IMR-90 (cell line): Measurements from ENCODE around the gene COA4. TPM values are rescaled to one million over a fixed set of nuclear protein-coding genes. Genes with fewer than 3 reads are reported as not detected.

Source experiments
- ATAC-seq: fragments of 200-7000 bp; cut with Tn5 transposase; 2 replicates; pipeline ENCODE4 v1.9.1; 2020; ENCODE audit warnings: low read depth, mild to moderate bottlenecking, moderate library complexity
- BruUV-seq: library from RNA; stranded (reverse); fragments of 400-500 nt; replicated peaks from 2 replicates; lab custom pipeline; 2021; lab: Mats Ljungman, UMichigan
- CTCF ChIA-PET: fragments of 300-600 bp; formaldehyde crosslinking; extraction: SDS; loops from one replicate; lab custom pipeline; 2021; ENCODE audit warnings: antibody characterized with exemption; lab: Yijun Ruan, JAX
- POLR2A ChIA-PET: fragments of 300-600 bp; sonication (Branson Sonifier 250); formaldehyde crosslinking; loops from one replicate; lab custom pipeline; 2022; ENCODE audit warnings: antibody characterized with exemption; ENCODE audit not compliant: unreplicated experiment; lab: Charles Lee
- DNase-seq: peaks from one replicate; pipeline ENCODE4 v3.0.0; 2013
- H2AFZ ChIP-seq: replicated peaks from 2 replicates; pipeline ENCODE3; 2013; ENCODE audit warnings: low read length, mild to moderate bottlenecking; ENCODE audit not compliant: poor library complexity
- H2AK5ac ChIP-seq: 2 replicates; pipeline ENCODE4 v1.6.1; 2013; ENCODE audit warnings: low read depth, low read length, inconsistent platforms
- H2AK9ac ChIP-seq: replicated peaks from 2 replicates; pipeline ENCODE3; 2013; ENCODE audit warnings: mild to moderate bottlenecking, low read depth, low read length, moderate library complexity; ENCODE audit not compliant: poor library complexity
- H2BK120ac ChIP-seq: 2 replicates; pipeline ENCODE4 v1.6.1; 2013; ENCODE audit warnings: low read depth, low read length, inconsistent platforms
- H2BK15ac ChIP-seq: 3 replicates; pipeline ENCODE4 v1.6.1; 2013; ENCODE audit warnings: low read depth, low read length, inconsistent platforms
- H2BK20ac ChIP-seq: 2 replicates; pipeline ENCODE4 v1.6.1; 2013; ENCODE audit warnings: low read depth, mild to moderate bottlenecking, inconsistent platforms, low read length, moderate library complexity
- H2BK5ac ChIP-seq: 2 replicates; pipeline ENCODE4 v1.6.1; 2013; ENCODE audit warnings: mild to moderate bottlenecking, low read depth, low read length, inconsistent platforms; ENCODE audit not compliant: poor library complexity, severe bottlenecking
- H3K14ac ChIP-seq: replicated peaks from 2 replicates; pipeline ENCODE4 v1.6.1; 2013; ENCODE audit warnings: low read depth, low read length, inconsistent platforms
- H3K18ac ChIP-seq: 2 replicates; pipeline ENCODE4 v1.6.1; 2013; ENCODE audit warnings: low read depth, low read length, control low read depth
- H3K23ac ChIP-seq: 2 replicates; pipeline ENCODE4 v1.6.1; 2013; ENCODE audit warnings: low read depth, low read length, inconsistent platforms
- H3K27ac ChIP-seq: 2 replicates; pipeline ENCODE4 v1.5.1; 2013; ENCODE audit warnings: mild to moderate bottlenecking, control low read depth, low read length; ENCODE audit not compliant: insufficient read depth
- H3K27me3 ChIP-seq: 2 replicates; pipeline ENCODE4 v1.6.1; 2013; ENCODE audit warnings: low read length; ENCODE audit not compliant: control insufficient read depth, insufficient read depth
- H3K36me3 ChIP-seq: 2 replicates; pipeline ENCODE4 v1.6.1; 2013; ENCODE audit warnings: low read length, mixed read lengths; ENCODE audit not compliant: control insufficient read depth, insufficient read depth
- H3K4ac ChIP-seq: 2 replicates; pipeline ENCODE4 v1.6.1; 2013; ENCODE audit warnings: low read depth, low read length, inconsistent platforms
- H3K4me1 ChIP-seq: 2 replicates; pipeline ENCODE4 v1.6.1; 2013; ENCODE audit warnings: low read length, mixed read lengths; ENCODE audit not compliant: control insufficient read depth, insufficient read depth
- H3K4me2 ChIP-seq: 2 replicates; pipeline ENCODE4 v1.6.1; 2013; ENCODE audit warnings: low read depth, mild to moderate bottlenecking, control low read depth, low read length, moderate library complexity
- H3K4me3 ChIP-seq: 2 replicates; pipeline ENCODE4 v1.5.1; 2013; ENCODE audit warnings: low read depth, mild to moderate bottlenecking, control low read depth, low read length, moderate library complexity; ENCODE audit not compliant: insufficient read depth
- H3K56ac ChIP-seq: 2 replicates; pipeline ENCODE4 v1.6.1; 2013; ENCODE audit warnings: low read length, inconsistent platforms; ENCODE audit not compliant: insufficient read depth; ENCODE audit errors: extremely low read depth
- H3K79me1 ChIP-seq, 2 experiments: 2 replicates each; pipeline ENCODE4 v1.6.1; 2013; ENCODE audit warnings: low read length in 2 of 2, inconsistent platforms in 1 of 2, low read depth in 1 of 2
- H3K9ac ChIP-seq: 2 replicates; pipeline ENCODE4 v1.6.1; 2013; ENCODE audit warnings: low read depth, low read length, control low read depth
- H3K9me1 ChIP-seq: 2 replicates; pipeline ENCODE4 v1.6.1; 2013; ENCODE audit warnings: low read length, inconsistent platforms; ENCODE audit not compliant: insufficient read depth
- H3K9me3 ChIP-seq: 2 replicates; pipeline ENCODE4 v1.6.1; 2013; ENCODE audit warnings: low read length; ENCODE audit not compliant: control insufficient read depth, insufficient read depth
- H4K20me1 ChIP-seq: 2 replicates; pipeline ENCODE4 v1.6.1; 2013; ENCODE audit warnings: low read length, inconsistent platforms; ENCODE audit not compliant: insufficient read depth
- H4K5ac ChIP-seq: 2 replicates; pipeline ENCODE4 v1.6.1; 2013; ENCODE audit warnings: mild to moderate bottlenecking, low read depth, low read length, control low read depth
- H4K8ac ChIP-seq, 2 experiments: 2 replicates each; pipeline ENCODE4 v1.6.1; 2013; ENCODE audit warnings: low read depth in 2 of 2, low read length in 2 of 2, control low read depth in 1 of 2, inconsistent platforms in 1 of 2
- H4K91ac ChIP-seq: 2 replicates; pipeline ENCODE4 v1.6.1; 2013; ENCODE audit warnings: low read depth, low read length, inconsistent platforms; ENCODE audit not compliant: insufficient read depth
- BHLHE40 ChIP-seq: fragments of 150-350 bp; IDR thresholded peaks from 2 replicates; pipeline ENCODE4 v1.6.1; 2016; ENCODE audit warnings: mild to moderate bottlenecking, low read depth, low read length
- CEBPB ChIP-seq: IDR thresholded peaks from 2 replicates; pipeline ENCODE4 v1.6.1; 2012; ENCODE audit warnings: low read depth, low read length, improper control_type of control experiment
- CHD1 ChIP-seq: IDR thresholded peaks from 2 replicates; pipeline ENCODE4 v1.6.1; 2012; ENCODE audit warnings: low read depth, low read length, improper control_type of control experiment
- CTCF ChIP-seq: conservative IDR thresholded peaks from 2 replicates; pipeline ENCODE4 v1.5.1; 2012; ENCODE audit warnings: mild to moderate bottlenecking, low read depth, low read length, improper control_type of control experiment
- ELK1 ChIP-seq: fragments of 150-350 bp; IDR thresholded peaks from 2 replicates; pipeline ENCODE4 v1.6.1; 2016; ENCODE audit warnings: low read depth, mild to moderate bottlenecking, low read length, moderate library complexity, borderline replicate concordance
- FOS ChIP-seq: fragments of 150-350 bp; IDR thresholded peaks from 2 replicates; pipeline ENCODE4 v1.6.1; 2016; ENCODE audit warnings: low read depth, low read length
- MAFK ChIP-seq: IDR thresholded peaks from 2 replicates; pipeline ENCODE4 v1.6.1; 2012; ENCODE audit warnings: low read depth, low read length, improper control_type of control experiment
- MAZ ChIP-seq: IDR thresholded peaks from 2 replicates; pipeline ENCODE4 v1.6.1; 2012; ENCODE audit warnings: low read depth, mild to moderate bottlenecking, low read length, improper control_type of control experiment, moderate library complexity, borderline replicate concordance
- MXI1 ChIP-seq: IDR thresholded peaks from 2 replicates; pipeline ENCODE4 v1.6.1; 2012; ENCODE audit warnings: low read depth, mild to moderate bottlenecking, low read length, moderate library complexity, borderline replicate concordance
- NFE2L2 ChIP-seq: fragments of 150-350 bp; IDR thresholded peaks from 2 replicates; pipeline ENCODE4 v1.6.1; 2016; ENCODE audit warnings: low read depth, mild to moderate bottlenecking, low read length
- POLR2A ChIP-seq: IDR thresholded peaks from 2 replicates; pipeline ENCODE4 v1.6.1; 2012; ENCODE audit warnings: mild to moderate bottlenecking, low read depth, low read length
- RAD21 ChIP-seq: IDR thresholded peaks from 2 replicates; pipeline ENCODE4 v1.6.1; 2012; ENCODE audit warnings: low read length, improper control_type of control experiment
- RCOR1 ChIP-seq: IDR thresholded peaks from 2 replicates; pipeline ENCODE4 v1.6.1; 2012; ENCODE audit warnings: mild to moderate bottlenecking, low read length, improper control_type of control experiment; ENCODE audit not compliant: insufficient replicate concordance
- RFX5 ChIP-seq: IDR thresholded peaks from 2 replicates; pipeline ENCODE4 v1.8.0; 2012; ENCODE audit warnings: low read depth, mild to moderate bottlenecking, low read length, moderate library complexity
- SMC3 ChIP-seq: fragments of 150-350 bp; IDR thresholded peaks from 2 replicates; pipeline ENCODE4 v1.6.1; 2016; ENCODE audit warnings: low read depth, mild to moderate bottlenecking, antibody characterized with exemption, low read length, moderate library complexity
- USF2 ChIP-seq: fragments of 150-350 bp; IDR thresholded peaks from 2 replicates; pipeline ENCODE4 v1.6.1; 2017; ENCODE audit warnings: mild to moderate bottlenecking, antibody characterized with exemption, low read length, low read depth
- WGBS, 2 experiments: methylation state at CpG; one replicate each; pipeline versions ENCODE4 v1.1.5 to v1.1.7; 2013; ENCODE audit warnings: missing lambda C conversion rate in 2 of 2; ENCODE audit not compliant: insufficient read length in 1 of 2; ENCODE audit errors: extremely low coverage in 2 of 2; 5-methylcytosine and 5-hydroxymethylcytosine counted together
- dilution Hi-C: fragments of 300-500 bp; cut with HindIII; formaldehyde crosslinking; loops from one replicate; pipeline ENCODE4 v1.14.3; 2018; ENCODE audit warnings: low sequenced_read_pairs; ENCODE audit not compliant: unreplicated experiment
- in situ Hi-C: fragments of 300-500 bp; cut with MboI; formaldehyde crosslinking; loops from 3 replicates; pipeline ENCODE4 v1.14.3; 2019; ENCODE audit warnings: low sequenced_read_pairs, inconsistent platforms, mixed read lengths
- intact Hi-C: fragments of 100-400 bp; cut with micrococcal nuclease; formaldehyde crosslinking; loops from 2 replicates; pipeline ENCODE4 v1.10.0; 2022
- polyA plus RNA-seq, 3 experiments: library from polyadenylated mRNA; depleted of rRNA; stranded (reverse); fragments of >200 nt; gene quantifications; 2 replicates each; pipeline ENCODE4 v1.2.3, GENCODE V29; 2012; ENCODE audit warnings: low replicate concordance in 1 of 3
- total RNA-seq: library from RNA; depleted of rRNA; stranded (reverse); fragments of >200 nt; gene quantifications from 2 replicates; pipeline ENCODE4 v1.2.3, GENCODE V29; 2012

COA4 gene
- total and polyA plus RNA-seq, 2 of the 4 experiments (the other 2 are of a cell fraction), result 78.0 to 97.4 TPM

- no CpG with 5 or more reads among the region's 3 CpGs for WGBS, 2 experiments
- intact Hi-C loops, result no loop called here
- no TSS peak for BruUV-seq
Observed at GRCh38 chr11:73893041-73893440, 16.4 kb upstream of the COA4 start.

More at GRCh38 chr11:73893041-73893440, 16.4 kb upstream of the COA4 start:
- Histone ChIP-seq H3K9me1 (peaks cover 7% of the 10 kb centered on the region; the same call in 1 of the 2 replicates), H3K4ac (no peak overlapping the region), H2BK5ac (no peak overlapping the region), H3K27ac (no peak overlapping the region), H3K9me3 (no peaks in the 10 kb centered on the region), H3K79me1 (peaks cover 3 to 4% of the 10 kb centered on the region in 2 experiments; a peak in 2 of 4 replicates), H4K5ac (no peak overlapping the region), H2AK5ac (no peak overlapping the region), H3K9ac (no peak overlapping the region), H2BK15ac (no peak overlapping the region), H3K36me3 (peaks cover 5% of the 10 kb centered on the region; the same call in 1 of the 2 replicates), H2BK20ac (no peak overlapping the region), H2AK9ac (no peak overlapping the region), H4K8ac (no peak overlapping the region), H2AFZ (no peak overlapping the region), H3K27me3 (no peaks in the 10 kb centered on the region), H3K4me1 (peaks cover 2% of the 10 kb centered on the region; the same call in 1 of the 2 replicates), H3K14ac (no peak overlapping the region), H4K91ac (no peak overlapping the region), H3K18ac (no peak overlapping the region), H3K4me3 (no peak overlapping the region), H2BK120ac (no peak overlapping the region), H3K4me2 (no peak overlapping the region), H3K56ac (no peak overlapping the region), H4K20me1 (0 out of 2 replicates have a peak, but pooled peaks cover 3% of the 10 kb centered on the region), H3K23ac (no peak overlapping the region)
- ATAC-seq (no peak), DNase-seq (no peak)
- POLR2A ChIA-PET, result no interaction called here
- in situ Hi-C loops, result no loop called here
- TF ChIP-seq MXI1, result no peak
- no peak for TF ChIP-seq CEBPB
- TF ChIP-seq RCOR1, result no peak
- no peak for TF ChIP-seq NFE2L2
- TF ChIP-seq CHD1, result no peak
- TF ChIP-seq ELK1, result no peak
- TF ChIP-seq MAZ, result no peak
- TF ChIP-seq FOS, result no peak
- no peak for TF ChIP-seq RAD21
- TF ChIP-seq USF2, result no peak
- TF ChIP-seq CTCF, result no peak
- no peak for TF ChIP-seq MAFK
- TF ChIP-seq BHLHE40, result no peak
- no peak for TF ChIP-seq POLR2A
- TF ChIP-seq SMC3, result no peak
- TF ChIP-seq RFX5, result no peak
- dilution Hi-C loops, result no loop called here
- CTCF ChIA-PET, result no interaction called here
